GM23248 (cell line): ENCODE results near the gene SEMA4G.

Experiments used
- EZH2 ChIP-seq: fragments of 200-600 bp; sonication (generic); IDR thresholded peaks from 2 replicates; pipeline ENCODE4 v1.6.1; 2018; ENCODE audit warnings: antibody characterized with exemption, mild to moderate bottlenecking; ENCODE audit not compliant: insufficient read depth, poor library complexity, severe bottlenecking
- EZH2phosphoT487 ChIP-seq: fragments of 200-600 bp; sonication (generic); IDR thresholded peaks from 2 replicates; pipeline ENCODE4 v1.6.1; 2018; ENCODE audit warnings: antibody characterized with exemption, moderate library complexity, mild to moderate bottlenecking, low read depth; ENCODE audit not compliant: insufficient read depth

DNA sequence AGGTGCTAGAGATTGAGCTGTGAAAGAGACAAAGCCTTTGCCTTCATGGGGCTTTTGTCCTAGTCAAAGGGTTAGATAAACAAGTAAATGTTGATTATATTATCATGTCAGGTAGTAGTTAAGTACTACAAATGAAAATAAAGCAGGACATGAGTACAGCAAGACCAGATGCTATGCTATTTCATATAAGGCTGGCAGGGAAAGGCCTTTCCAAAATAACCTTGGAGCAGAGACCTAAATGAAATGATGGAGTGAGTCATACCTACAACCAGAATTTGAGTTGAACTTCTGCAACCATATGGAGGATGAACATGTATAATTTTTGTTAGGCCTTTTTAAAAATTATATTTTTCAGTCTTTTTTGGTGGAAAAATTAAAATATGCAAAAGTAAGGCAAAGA is 23.6 kb upstream of the SEMA4G start:
- TF ChIP-seq EZH2phosphoT487, result no peak
- no peak for TF ChIP-seq EZH2
